Measurements from ENCODE around the gene WAPL. TPM values are rescaled to one million over a fixed set of nuclear protein-coding genes. Genes with fewer than 3 reads are reported as not detected.
A peak's percentile ranks its signal among the peaks of the same experiment; 100 is the strongest.

WAPL gene
- total RNA-seq, 4 donors from 2014 or later = 17.4 to 75.1 (median 34.9) TPM

DNA sequence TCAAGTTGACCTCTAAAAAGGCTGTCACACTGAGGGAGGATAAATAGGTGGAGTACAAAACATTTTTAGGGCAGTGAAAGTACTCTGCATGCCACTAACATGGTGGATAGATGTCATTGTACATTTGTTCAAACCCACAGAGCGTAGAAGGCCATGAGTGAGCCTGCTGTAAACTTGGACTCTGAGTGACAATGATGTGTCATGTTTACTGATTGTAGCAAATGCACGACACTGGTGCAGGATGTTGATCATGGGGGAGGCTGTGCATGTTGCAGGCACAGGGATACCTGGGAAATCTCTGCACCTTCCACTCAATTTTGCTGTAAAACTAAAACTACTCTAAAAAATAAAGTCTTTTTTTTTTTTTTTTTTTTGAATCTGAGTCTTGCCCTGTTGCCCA is 102.5 kb downstream of the WAPL start:
- no peak overlapping the region for H3K27ac ChIP-seq
- TF ChIP-seq POLR2A (IDR thresholded peaks at IDR 0.05) = no peak
- TF ChIP-seq, protein P1, sequence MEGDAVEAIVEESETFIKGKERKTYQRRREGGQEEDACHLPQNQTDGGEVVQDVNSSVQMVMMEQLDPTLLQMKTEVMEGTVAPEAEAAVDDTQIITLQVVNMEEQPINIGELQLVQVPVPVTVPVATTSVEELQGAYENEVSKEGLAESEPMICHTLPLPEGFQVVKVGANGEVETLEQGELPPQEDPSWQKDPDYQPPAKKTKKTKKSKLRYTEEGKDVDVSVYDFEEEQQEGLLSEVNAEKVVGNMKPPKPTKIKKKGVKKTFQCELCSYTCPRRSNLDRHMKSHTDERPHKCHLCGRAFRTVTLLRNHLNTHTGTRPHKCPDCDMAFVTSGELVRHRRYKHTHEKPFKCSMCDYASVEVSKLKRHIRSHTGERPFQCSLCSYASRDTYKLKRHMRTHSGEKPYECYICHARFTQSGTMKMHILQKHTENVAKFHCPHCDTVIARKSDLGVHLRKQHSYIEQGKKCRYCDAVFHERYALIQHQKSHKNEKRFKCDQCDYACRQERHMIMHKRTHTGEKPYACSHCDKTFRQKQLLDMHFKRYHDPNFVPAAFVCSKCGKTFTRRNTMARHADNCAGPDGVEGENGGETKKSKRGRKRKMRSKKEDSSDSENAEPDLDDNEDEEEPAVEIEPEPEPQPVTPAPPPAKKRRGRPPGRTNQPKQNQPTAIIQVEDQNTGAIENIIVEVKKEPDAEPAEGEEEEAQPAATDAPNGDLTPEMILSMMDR (IDR thresholded peaks at IDR 0.05) = no peak
- intact Hi-C loops (cut with DNase I; ENCODE audit: low total_unique reads) = no loop called here
- H3K36me3 ChIP-seq = no peaks in the 10 kb centered on the region
- no peaks in the 10 kb centered on the region for H3K27me3 ChIP-seq
- H3K4me3 ChIP-seq = no peak overlapping the region
- H3K9me3 ChIP-seq = no peaks in the 10 kb centered on the region
- DNase-seq = no peak
- no peaks in the 10 kb centered on the region for H3K4me1 ChIP-seq

DNA sequence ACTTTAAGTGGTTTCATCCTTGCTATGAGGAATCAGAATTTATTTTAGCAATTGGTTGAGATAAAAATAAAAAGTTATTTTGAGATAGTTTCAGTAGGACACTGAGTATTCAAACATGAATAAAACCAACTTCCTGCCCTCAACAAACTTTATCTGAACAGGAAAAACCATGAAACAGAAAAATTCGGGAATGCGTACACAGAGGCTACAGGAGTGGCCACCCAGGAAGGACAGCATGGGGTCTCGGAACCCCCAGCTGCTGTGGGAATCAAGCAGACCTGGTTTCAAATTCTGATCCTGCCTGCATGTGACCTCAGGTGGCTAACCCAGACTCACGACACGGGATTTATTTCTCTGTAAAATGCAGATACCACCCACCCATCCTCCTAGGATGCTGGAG is 106.0 kb downstream of the WAPL start:
- peaks cover 0 to 10% of the 10 kb centered on the region in 2 donors for H3K4me1 ChIP-seq
- DNase-seq = no peak
- intact Hi-C loops (cut with DNase I; ENCODE audit: low total_unique reads) = no loop called here
- no peaks in the 10 kb centered on the region for H3K27me3 ChIP-seq
- H3K36me3 ChIP-seq = no peaks in the 10 kb centered on the region
- H3K27ac ChIP-seq = no peak overlapping the region
- TF ChIP-seq, protein P1 (IDR thresholded peaks at IDR 0.05) = no peak
- TF ChIP-seq POLR2A (IDR thresholded peaks at IDR 0.05) = no peak
- no peaks in the 10 kb centered on the region for H3K9me3 ChIP-seq
- no peak overlapping the region for H3K4me3 ChIP-seq

DNA sequence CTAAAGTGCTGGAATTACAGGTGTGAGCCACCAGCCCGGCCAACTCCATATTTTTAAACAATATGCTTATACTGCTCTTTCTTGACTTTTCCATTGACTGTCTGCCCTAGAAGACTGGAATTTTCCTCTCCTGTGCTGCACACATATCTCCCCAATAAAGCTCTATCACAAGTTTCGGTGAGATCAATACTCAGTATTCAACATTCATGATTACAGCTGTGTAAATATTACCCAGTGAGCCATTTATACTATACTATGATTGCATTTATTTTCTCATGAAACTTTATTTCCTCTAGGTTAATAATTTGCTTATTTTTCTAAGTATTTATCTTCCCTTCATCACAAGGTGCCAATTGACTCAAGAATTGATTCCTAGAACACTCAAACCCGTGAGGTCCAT is 106.5 kb downstream of the WAPL start:
- peaks cover 0 to 10% of the 10 kb centered on the region in 2 donors for H3K4me1 ChIP-seq
- no peak overlapping the region for H3K27ac ChIP-seq
- no peaks in the 10 kb centered on the region for H3K36me3 ChIP-seq
- TF ChIP-seq, protein P1 (IDR thresholded peaks at IDR 0.05) = no peak
- TF ChIP-seq POLR2A (IDR thresholded peaks at IDR 0.05) = no peak
- H3K9me3 ChIP-seq = no peaks in the 10 kb centered on the region
- no peak for DNase-seq
- intact Hi-C loops (cut with DNase I; ENCODE audit: low total_unique reads) = no loop called here
- no peaks in the 10 kb centered on the region for H3K27me3 ChIP-seq
- no peak overlapping the region for H3K4me3 ChIP-seq

DNA sequence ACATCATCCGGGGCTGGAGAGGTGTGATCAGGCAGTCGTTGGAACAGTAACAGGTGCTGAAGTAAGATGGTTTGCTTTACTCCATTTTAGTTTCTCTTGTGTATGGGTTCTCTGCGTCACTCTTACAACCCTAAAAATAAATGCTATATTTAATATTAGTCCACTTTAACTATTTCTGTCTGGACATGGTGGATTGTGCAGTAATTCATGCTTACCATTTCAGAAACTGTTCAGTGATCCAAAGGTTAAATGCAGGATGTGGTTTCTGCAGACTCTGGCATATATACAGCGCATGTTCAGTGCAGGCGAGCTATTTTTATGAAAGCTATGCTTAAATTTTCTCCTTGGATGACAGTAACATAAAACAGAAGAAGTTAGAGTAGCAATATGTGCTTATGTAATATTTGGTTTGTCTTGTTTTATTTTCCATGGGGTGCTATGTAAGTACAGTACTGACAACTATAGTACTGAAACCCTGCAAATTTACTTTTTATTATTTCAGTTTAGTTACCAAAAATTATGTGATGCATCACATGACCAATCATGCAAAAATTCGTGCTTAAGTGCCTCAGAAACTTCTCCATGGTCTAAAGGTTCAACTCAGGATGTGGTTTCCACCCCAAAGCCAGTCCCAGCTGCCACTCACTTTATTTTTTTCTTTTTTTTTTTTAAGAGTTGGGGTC is 108.4 kb downstream of the WAPL start:
- Histone ChIP-seq H3K27me3 (no peaks in the 10 kb centered on the region), H3K36me3 (no peaks in the 10 kb centered on the region), H3K4me3 (no peak overlapping the region), H3K9me3 (no peaks in the 10 kb centered on the region), H3K4me1 (peaks cover 0 to 10% of the 10 kb centered on the region in 2 donors), H3K27ac (no peak overlapping the region)
- intact Hi-C loops (cut with DNase I; ENCODE audit: low total_unique reads) = no loop called here
- TF ChIP-seq, protein P1 (IDR thresholded peaks at IDR 0.05) = no peak
- TF ChIP-seq POLR2A (IDR thresholded peaks at IDR 0.05) = no peak
- no peak for DNase-seq

DNA sequence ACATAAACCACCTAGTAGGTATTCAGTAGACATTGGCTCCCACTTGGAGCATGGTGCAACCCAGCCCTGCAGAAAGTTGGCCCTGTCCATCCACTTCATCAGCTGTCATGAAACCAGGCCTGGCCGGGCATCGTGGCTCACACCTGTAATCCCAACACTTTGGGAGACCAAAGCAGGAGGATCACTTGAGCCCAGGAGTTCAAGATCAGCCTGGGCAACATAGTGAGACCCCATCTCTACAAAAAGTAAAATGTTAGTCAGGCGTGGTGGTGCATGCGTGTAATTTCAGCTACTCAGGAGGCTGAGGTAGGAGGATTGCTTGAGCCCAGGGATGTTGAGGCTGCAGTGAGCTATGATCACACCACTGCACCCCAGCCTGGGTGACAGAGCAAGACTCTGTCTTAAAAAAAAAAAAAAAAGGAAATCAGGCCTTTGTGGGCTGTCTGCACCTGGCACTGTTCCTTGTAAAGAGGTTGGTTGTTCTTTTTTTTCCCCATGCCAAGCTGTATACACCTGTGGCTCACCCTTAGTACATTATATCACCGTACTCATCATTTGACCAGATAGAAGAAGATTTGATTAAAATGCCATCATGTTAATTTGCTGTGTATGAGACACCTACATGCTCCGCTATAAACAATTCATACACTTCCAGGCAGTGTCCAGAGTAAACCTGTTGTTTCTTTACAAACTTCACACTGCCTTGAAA is 109.6 kb downstream of the WAPL start:
- Histone ChIP-seq H3K4me3 (no peak overlapping the region), H3K9me3 (no peaks in the 10 kb centered on the region), H3K27me3 (no peaks in the 10 kb centered on the region), H3K4me1 (peaks cover 0 to 10% of the 10 kb centered on the region in 2 donors), H3K36me3 (no peaks in the 10 kb centered on the region), H3K27ac (peak overlapping the region; percentile 29 to 69)
- intact Hi-C loops (cut with DNase I; ENCODE audit: low total_unique reads) = no loop called here
- DNase-seq = no peak
- TF ChIP-seq, protein P1 (IDR thresholded peaks at IDR 0.05) = no peak
- no peak for TF ChIP-seq POLR2A (IDR thresholded peaks at IDR 0.05)
